Peyer's patch (tissue), 4 donors: ENCODE results near the gene LENG9.

Experiments used
- CTCF ChIP-seq, 6 experiments: fragments of 450-650 bp in 4 of 6; fragments of 200-600 bp in 2 of 6; sonication (generic) in 1 of 6; IDR thresholded peaks; one replicate each; pipeline ENCODE4 v1.5.1; 2017 to 2019; ENCODE audit warnings: antibody characterized with exemption in 6 of 6, mild to moderate bottlenecking in 3 of 6, moderate library complexity in 1 of 6
- POLR2A ChIP-seq, 2 donors: fragments of 450-650 bp; IDR thresholded peaks; one replicate each; pipeline ENCODE4 v1.5.1; 2017; ENCODE audit warnings: antibody characterized with exemption in 2 of 2, mild to moderate bottlenecking in 2 of 2, moderate library complexity in 2 of 2

GRCh38 chr19:54482889-54483288 is 19.3 kb upstream of the LENG9 start:
- no peak for TF ChIP-seq POLR2A (IDR thresholded peaks at IDR 0.05)
- TF ChIP-seq CTCF (IDR thresholded peaks at IDR 0.05) = no peak
